AG09309 (cell line): ENCODE measurements around the gene EPOP.
"Not testable (repeated sequence)": the region's sequence is repeated elsewhere in the genome, so short reads cannot be mapped to it uniquely, and the experiment has no call there.

Experiments
- DNase-seq: peaks from one replicate; pipeline ENCODE4 v3.0.0-alpha.2; 2010; ENCODE audit warnings: low read depth
- H3K4me3 ChIP-seq: 2 replicates; pipeline ENCODE4 v1.5.1; 2011; ENCODE audit warnings: mild to moderate bottlenecking, low read depth, low read length, moderate library complexity; ENCODE audit not compliant: control insufficient read depth
- TF ChIP-seq, protein P1 (sequence below): IDR thresholded peaks from 2 replicates; pipeline ENCODE4 v1.5.1; 2011; ENCODE audit warnings: mild to moderate bottlenecking, low read depth, low read length, inconsistent platforms; ENCODE audit not compliant: insufficient read depth, control insufficient read depth; ENCODE audit errors: missing control alignments

The EPOP gene

DNA sequence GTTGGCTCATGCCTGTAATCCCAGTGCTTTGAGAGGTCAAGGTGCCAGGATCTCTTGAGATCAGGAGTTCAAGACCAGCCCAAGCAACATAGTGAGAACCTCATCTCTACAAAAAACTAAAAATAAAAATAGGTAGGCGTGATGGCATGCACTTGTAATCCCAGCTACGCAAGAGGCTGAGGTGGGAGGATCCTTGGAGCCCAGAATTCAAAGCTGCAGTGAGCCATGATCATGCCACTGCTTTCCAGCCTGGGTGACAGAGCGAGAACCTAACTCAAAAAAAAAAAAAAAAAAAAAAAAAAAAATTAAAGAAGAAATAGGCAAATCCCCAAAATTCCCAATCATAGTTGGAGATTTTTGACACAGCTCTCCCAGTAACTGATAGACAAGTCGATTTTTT lies 36.8 kb downstream of the EPOP start:
- DNase-seq: no peak
- no peak overlapping the region for H3K4me3 ChIP-seq
- TF ChIP-seq, protein P1, sequence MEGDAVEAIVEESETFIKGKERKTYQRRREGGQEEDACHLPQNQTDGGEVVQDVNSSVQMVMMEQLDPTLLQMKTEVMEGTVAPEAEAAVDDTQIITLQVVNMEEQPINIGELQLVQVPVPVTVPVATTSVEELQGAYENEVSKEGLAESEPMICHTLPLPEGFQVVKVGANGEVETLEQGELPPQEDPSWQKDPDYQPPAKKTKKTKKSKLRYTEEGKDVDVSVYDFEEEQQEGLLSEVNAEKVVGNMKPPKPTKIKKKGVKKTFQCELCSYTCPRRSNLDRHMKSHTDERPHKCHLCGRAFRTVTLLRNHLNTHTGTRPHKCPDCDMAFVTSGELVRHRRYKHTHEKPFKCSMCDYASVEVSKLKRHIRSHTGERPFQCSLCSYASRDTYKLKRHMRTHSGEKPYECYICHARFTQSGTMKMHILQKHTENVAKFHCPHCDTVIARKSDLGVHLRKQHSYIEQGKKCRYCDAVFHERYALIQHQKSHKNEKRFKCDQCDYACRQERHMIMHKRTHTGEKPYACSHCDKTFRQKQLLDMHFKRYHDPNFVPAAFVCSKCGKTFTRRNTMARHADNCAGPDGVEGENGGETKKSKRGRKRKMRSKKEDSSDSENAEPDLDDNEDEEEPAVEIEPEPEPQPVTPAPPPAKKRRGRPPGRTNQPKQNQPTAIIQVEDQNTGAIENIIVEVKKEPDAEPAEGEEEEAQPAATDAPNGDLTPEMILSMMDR: no peak

DNA sequence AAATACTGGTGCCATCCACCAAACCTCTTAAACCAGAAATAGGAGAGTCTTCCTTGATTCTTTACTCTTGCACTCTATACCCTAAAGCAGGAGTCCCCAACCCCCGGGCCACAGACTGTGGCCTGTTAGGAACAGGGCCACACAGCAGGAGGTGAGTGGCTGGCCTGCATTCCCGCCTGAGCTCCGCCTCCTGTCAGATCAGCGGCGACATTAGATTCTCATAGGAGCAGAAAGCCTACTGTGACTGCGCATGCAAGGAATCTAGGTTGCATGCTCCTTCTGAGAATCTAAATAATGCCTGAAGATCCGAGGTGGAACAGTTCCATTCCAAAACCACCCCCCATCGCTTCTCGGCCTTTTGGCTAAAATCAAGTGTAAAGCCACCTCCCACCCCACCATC lies 38.7 kb downstream of the EPOP start:
- H3K4me3 ChIP-seq: no peak overlapping the region
- TF ChIP-seq, protein P1: no peak
- DNase-seq: no peak

DNA sequence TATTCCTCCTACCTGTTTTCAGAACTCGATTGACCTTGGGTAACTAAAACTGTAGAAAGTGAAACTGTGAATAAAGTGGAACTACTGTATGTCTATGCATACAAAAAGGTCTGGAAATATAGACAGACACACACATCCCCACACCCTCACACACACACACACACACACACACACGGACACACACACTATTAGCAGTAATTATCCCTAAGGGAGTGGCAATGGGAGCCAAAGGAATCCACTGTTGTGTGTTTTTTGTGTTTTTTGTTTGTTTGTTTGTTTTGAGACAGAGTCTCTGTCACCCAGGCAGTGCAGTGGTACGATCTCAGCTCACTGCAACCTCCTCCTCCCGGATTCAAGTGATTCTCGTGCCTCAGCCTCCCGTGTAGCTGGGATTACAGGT lies 42.4 kb downstream of the EPOP start:
- H3K4me3 ChIP-seq: no peak overlapping the region
- DNase-seq: no peak
- TF ChIP-seq, protein P1: no peak

DNA sequence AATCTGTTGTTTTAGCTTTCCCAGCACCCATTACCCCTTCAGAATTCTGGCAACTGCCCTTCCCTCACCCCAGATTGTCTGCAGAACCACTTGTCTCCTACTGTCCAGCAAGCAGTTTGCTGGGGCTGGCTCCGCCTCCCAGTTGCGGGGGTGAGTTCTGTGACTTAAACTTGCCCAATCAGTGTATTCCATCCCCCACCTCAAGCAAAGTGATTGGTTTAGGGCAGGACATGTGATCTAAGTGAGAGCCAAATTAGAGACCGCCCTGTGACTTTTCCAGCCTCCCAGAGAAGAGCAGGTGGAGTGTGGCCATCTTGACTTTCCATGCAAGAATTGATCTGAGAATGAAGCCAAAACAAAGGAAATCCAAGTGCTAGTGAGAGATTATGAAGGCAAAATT lies 46.3 kb downstream of the EPOP start:
- TF ChIP-seq, protein P1: no peak
- no peak overlapping the region for H3K4me3 ChIP-seq
- no peak for DNase-seq

DNA sequence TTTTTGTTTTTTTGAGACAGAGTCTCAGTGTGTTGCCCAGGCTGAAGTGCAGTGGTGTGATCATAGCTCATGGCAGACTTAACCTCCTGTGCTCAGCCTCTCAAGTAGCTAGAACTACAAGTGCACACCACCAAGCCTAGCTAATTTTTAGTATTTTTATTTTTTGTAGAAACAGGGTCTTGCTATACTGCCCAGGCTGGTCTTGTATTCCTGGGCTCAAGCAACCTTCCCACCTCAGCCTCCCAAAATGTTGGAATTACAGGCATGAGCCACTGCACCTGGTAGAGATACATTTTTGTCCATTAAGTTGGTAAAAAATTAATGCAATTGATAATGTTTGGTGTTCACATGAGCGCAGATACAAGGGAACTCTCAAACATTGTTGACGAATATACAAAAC lies 46.8 kb downstream of the EPOP start:
- TF ChIP-seq, protein P1: no peak
- no peak for DNase-seq
- no peak overlapping the region for H3K4me3 ChIP-seq

DNA sequence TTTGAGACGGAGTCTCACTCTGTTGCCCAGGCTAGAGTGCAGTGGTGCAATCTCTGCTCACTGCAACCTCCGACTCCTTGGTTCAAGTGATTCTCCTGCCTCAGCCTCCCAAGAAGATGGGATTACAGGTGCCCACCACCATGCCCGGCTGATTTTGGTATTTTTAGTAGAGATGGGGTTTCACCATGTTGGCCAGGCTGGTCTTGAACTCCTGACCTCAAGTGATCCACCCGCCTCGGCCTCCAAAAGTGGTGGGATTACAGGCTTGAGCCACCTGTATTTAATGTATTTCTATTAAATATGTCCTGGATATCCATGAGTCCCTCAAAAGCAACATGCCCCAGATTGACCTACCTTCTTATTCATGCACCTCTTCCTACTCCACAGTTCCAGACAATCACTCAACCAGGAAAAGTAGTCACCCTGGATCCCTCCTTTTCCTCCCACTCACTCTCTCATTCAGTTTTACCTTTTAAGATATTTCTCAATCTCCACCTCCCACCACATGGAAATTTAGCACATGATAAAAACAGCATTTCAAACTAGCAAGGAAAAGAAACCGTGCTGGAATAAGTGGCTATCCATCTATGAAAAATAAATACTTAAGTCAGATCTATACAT lies 48.0 kb downstream of the EPOP start:
- not testable (repeated sequence) for DNase-seq, H3K4me3 ChIP-seq

DNA sequence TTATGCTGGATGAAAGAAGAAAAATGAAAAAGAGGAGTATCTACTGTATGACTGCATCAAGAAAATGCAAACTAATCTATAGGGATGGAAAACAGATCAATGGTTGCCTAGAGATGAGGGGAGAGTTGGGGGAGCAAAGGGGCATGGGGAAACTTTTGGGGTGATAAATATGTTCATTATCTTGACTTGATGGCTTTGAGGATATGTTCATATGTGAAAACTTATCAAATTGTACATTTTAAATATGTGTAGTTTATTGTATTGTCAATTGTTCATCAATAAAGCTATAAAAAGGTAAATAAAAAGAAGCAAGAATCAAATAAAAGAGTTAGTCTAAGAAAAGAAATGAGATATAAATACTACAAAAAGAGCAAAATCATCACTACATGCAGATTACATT lies 49.3 kb downstream of the EPOP start:
- no peak overlapping the region for H3K4me3 ChIP-seq
- TF ChIP-seq, protein P1: no peak
- DNase-seq: no peak

DNA sequence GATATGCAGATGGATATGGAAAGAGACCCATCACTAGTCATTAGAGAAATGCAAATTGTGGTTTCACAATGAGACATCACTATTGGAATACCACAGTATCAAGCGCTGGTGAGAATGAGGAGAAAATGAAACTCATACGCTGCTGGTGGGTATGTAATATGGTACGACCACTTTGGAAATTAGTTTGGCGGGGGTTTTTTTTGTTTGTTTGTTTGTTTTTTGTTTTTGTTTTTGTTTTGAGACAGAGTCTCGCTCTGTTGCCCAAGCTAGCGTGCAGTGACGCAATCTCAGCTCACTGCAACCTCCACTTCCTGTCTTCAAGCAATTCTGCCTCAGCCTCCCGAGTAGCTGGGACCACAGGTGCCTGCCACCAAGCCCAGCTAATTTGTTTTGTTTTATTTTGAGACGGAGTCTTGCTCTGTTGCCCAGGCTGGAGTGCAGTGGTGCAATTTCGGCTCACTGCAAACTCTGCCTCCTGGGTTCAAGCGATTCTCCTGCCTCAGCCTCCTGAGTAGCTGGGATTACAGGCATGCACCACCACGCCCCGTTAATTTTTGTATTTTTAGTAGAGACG lies 49.9 kb downstream of the EPOP start:
- not testable (repeated sequence) for DNase-seq, H3K4me3 ChIP-seq
